A549 (cell line): ENCODE results near the gene TM4SF20. TPM values are rescaled to one million over a fixed set of nuclear protein-coding genes. Genes with fewer than 3 reads are reported as not detected.

ENCODE experiments used
- ATAC-seq, 2 experiments: fragments of 200-7000 bp in 1 of 2; fragments of >200 bp in 1 of 2; cut with Nextera tagmentation in 1 of 2; cut with Tn5 transposase in 1 of 2; 3 replicates each; pipeline versions ENCODE4 v1.8.0 to v1.9.1; 2018 to 2020; ENCODE audit warnings: mild to moderate bottlenecking in 1 of 2, moderate library complexity in 1 of 2
- CTCF ChIA-PET: fragments of 300-600 bp; sonication (Branson Sonifier 250); formaldehyde crosslinking; extraction: SDS; loops from one replicate; lab custom pipeline; 2021; ENCODE audit warnings: antibody characterized with exemption, inconsistent platforms; lab: Yijun Ruan, JAX
- POLR2A ChIA-PET: fragments of 350-600 bp; formaldehyde crosslinking; extraction: SDS; loops from one replicate; lab custom pipeline; 2021; ENCODE audit warnings: antibody characterized with exemption, inconsistent platforms; lab: Yijun Ruan, JAX
- DNase-seq, 2 experiments: peaks; one replicate each; pipeline versions ENCODE4 v3.0.0 to v3.0.0-alpha.2; 2011 to 2016; ENCODE audit warnings: low read depth in 1 of 2, low spot score in 1 of 2
- FAIRE-seq: peaks from 2 replicates; lab custom pipeline; 2011; peaks lifted over from hg19 to GRCh38; lab: Jason Lieb, UNC
- H3K27ac ChIP-seq, 2 experiments: fragments of >200 bp; sonication (Bioruptor Twin); formaldehyde crosslinking; 3 replicates each; pipeline ENCODE4 v1.5.1; 2016 to 2017
- H3K4me1 ChIP-seq: fragments of >200 bp; sonication (Bioruptor Twin); formaldehyde crosslinking; 3 replicates; pipeline ENCODE4 v1.6.1; 2016
- H3K4me2 ChIP-seq: fragments of >200 bp; sonication (Bioruptor Twin); formaldehyde crosslinking; 3 replicates; pipeline ENCODE4 v1.6.1; 2016
- H3K4me3 ChIP-seq: fragments of >200 bp; sonication (Bioruptor Twin); formaldehyde crosslinking; 3 replicates; pipeline ENCODE4 v1.5.1; 2016
- H3K9me3 ChIP-seq: fragments of >200 bp; sonication (Bioruptor Twin); formaldehyde crosslinking; 3 replicates; pipeline ENCODE4 v1.6.1; 2016
- ATOH8 ChIP-seq: fragments of 250-450 bp; sonication (Bioruptor Pico); IDR thresholded peaks from 2 replicates; pipeline ENCODE4 v1.5.0; 2020; ENCODE audit warnings: low read depth, mild to moderate bottlenecking, moderate library complexity
- BCL3 ChIP-seq: fragments of >200 bp; sonication (Bioruptor Twin); formaldehyde crosslinking; IDR thresholded peaks from 3 replicates; pipeline ENCODE4 v1.6.1; 2016
- CBX2 ChIP-seq: fragments of 200-600 bp; sonication (generic); IDR thresholded peaks from 2 replicates; pipeline ENCODE4 v1.6.1; 2016; ENCODE audit warnings: low read depth, mild to moderate bottlenecking, borderline replicate concordance
- CBX8 ChIP-seq: fragments of 200-600 bp; sonication (generic); IDR thresholded peaks from 2 replicates; pipeline ENCODE4 v1.6.1; 2016
- EHF ChIP-seq: fragments of 250-450 bp; sonication (Bioruptor Pico); IDR thresholded peaks from 2 replicates; pipeline ENCODE4 v1.5.0; 2020; ENCODE audit warnings: mild to moderate bottlenecking
- EHMT2 ChIP-seq: fragments of 200-600 bp; sonication (generic); IDR thresholded peaks from 2 replicates; pipeline ENCODE4 v1.6.1; 2016; ENCODE audit warnings: antibody characterized with exemption, low read depth, mild to moderate bottlenecking, moderate library complexity
- FOSL2 ChIP-seq, 2 experiments: fragments of 450-650 bp in 1 of 2; fragments of >200 bp in 1 of 2; sonication (Bioruptor Twin) in 1 of 2; formaldehyde crosslinking; IDR thresholded peaks; 2 replicates each; pipeline versions ENCODE4 v1.5.0 to v1.6.1; 2016 to 2020; ENCODE audit warnings: mild to moderate bottlenecking in 1 of 2, moderate library complexity in 1 of 2
- FOXS1 ChIP-seq: fragments of 250-450 bp; sonication (Bioruptor Pico); IDR thresholded peaks from 2 replicates; pipeline ENCODE4 v1.5.0; 2020; ENCODE audit warnings: mild to moderate bottlenecking, moderate library complexity
- HEYL ChIP-seq: fragments of 250-450 bp; sonication (Bioruptor Pico); IDR thresholded peaks from 2 replicates; pipeline ENCODE4 v1.8.0; 2021; ENCODE audit warnings: mild to moderate bottlenecking, moderate library complexity
- HOXA7 ChIP-seq: fragments of 250-450 bp; sonication (Bioruptor Pico); IDR thresholded peaks from 2 replicates; pipeline ENCODE4 v1.5.0; 2020; ENCODE audit warnings: mild to moderate bottlenecking, moderate library complexity
- HOXB13 ChIP-seq: fragments of 250-450 bp; sonication (Bioruptor Pico); IDR thresholded peaks from 2 replicates; pipeline ENCODE4 v1.5.0; 2020; ENCODE audit warnings: low read depth, mild to moderate bottlenecking, moderate library complexity
- HOXB5 ChIP-seq: fragments of 250-450 bp; sonication (Bioruptor Pico); IDR thresholded peaks from 2 replicates; pipeline ENCODE4 v1.5.0; 2020; ENCODE audit warnings: mild to moderate bottlenecking, moderate library complexity
- KDM1A ChIP-seq: fragments of 200-600 bp; sonication (generic); IDR thresholded peaks from 2 replicates; pipeline ENCODE4 v1.6.1; 2016; ENCODE audit warnings: low read depth, mild to moderate bottlenecking
- NPAS2 ChIP-seq: fragments of 250-450 bp; sonication (Bioruptor Pico); IDR thresholded peaks from 2 replicates; pipeline ENCODE4 v1.8.0; 2022; ENCODE audit warnings: mild to moderate bottlenecking, moderate library complexity, borderline replicate concordance
- PBX3 ChIP-seq: IDR thresholded peaks from 2 replicates; pipeline ENCODE4 v1.6.1; 2012
- RARB ChIP-seq: fragments of 250-450 bp; sonication (Bioruptor Pico); IDR thresholded peaks from 2 replicates; pipeline ENCODE4 v1.8.0; 2021; ENCODE audit warnings: mild to moderate bottlenecking, moderate library complexity
- SMC3 ChIP-seq: fragments of >200 bp; sonication (Bioruptor Twin); formaldehyde crosslinking; IDR thresholded peaks from 3 replicates; pipeline ENCODE4 v1.6.1; 2018; ENCODE audit warnings: inconsistent platforms
- TFCP2L1 ChIP-seq: fragments of 250-450 bp; sonication (Bioruptor Pico); IDR thresholded peaks from 2 replicates; pipeline ENCODE4 v1.5.0; 2021; ENCODE audit warnings: mild to moderate bottlenecking
- TP53 ChIP-seq: fragments of 250-450 bp; sonication (Bioruptor Pico); IDR thresholded peaks from 2 replicates; pipeline ENCODE4 v1.5.0; 2021; ENCODE audit warnings: mild to moderate bottlenecking, moderate library complexity
- USF2 ChIP-seq: fragments of 450-650 bp; IDR thresholded peaks from 2 replicates; pipeline ENCODE4 v1.6.1; 2014; ENCODE audit warnings: antibody characterized with exemption
- ZC3H11A ChIP-seq: fragments of 450-650 bp; IDR thresholded peaks from 2 replicates; pipeline ENCODE4 v1.6.1; 2014; ENCODE audit warnings: antibody characterized with exemption, mild to moderate bottlenecking
- ZFP36 ChIP-seq: fragments of 450-650 bp; IDR thresholded peaks from 2 replicates; pipeline ENCODE4 v1.6.1; 2014; ENCODE audit warnings: borderline replicate concordance; ENCODE audit not compliant: partially characterized antibody
- ZNF302 ChIP-seq: fragments of 250-450 bp; sonication (Bioruptor Pico); IDR thresholded peaks from 2 replicates; pipeline ENCODE4 v1.9.0; 2021; ENCODE audit warnings: inconsistent platforms, mild to moderate bottlenecking, moderate library complexity
- ZSCAN20 ChIP-seq: fragments of 250-450 bp; sonication (Bioruptor Pico); IDR thresholded peaks from 2 replicates; pipeline ENCODE4 v1.8.0; 2022; ENCODE audit warnings: mild to moderate bottlenecking, moderate library complexity
- WGBS: methylation state at CpG from one replicate; pipeline ENCODE4 v1.1.6; 2017; ENCODE audit errors: missing lambda C conversion rate; 5-methylcytosine and 5-hydroxymethylcytosine counted together
- polyA plus RNA-seq, 4 experiments: library from polyadenylated mRNA; depleted of rRNA in 3 of 4; stranded (reverse); fragments of >200 nt; fragmentation: RNase III in 1 of 4; extraction: RNeasy Plus Mini Kit Qiagen cat#74134 plus additional on column Dnase treatment in 1 of 4; gene quantifications; 2 replicates in 3 of 4; 3 replicates in 1 of 4; pipeline ENCODE4 v1.2.3, GENCODE V29; 2011 to 2017

TM4SF20 gene
- polyA plus RNA-seq, 2 of the 4 experiments (the other 2 are of a cell fraction) = 59.3 to 136 TPM

- H3K4me1 ChIP-seq = peaks cover 76% of the 10 kb centered on the region
- H3K9me3 ChIP-seq = 0 out of 3 replicates have a peak, but pooled peaks cover 7% of the 10 kb centered on the region
- ATAC-seq (no peak), FAIRE-seq (no peak), DNase-seq (no peak)
- ChIA-PET POLR2A (no interaction called here), CTCF (interaction anchor here (1.2 to 8.4 kb wide), 2 partner anchors 16 to 78 kb away, joined by 3 to 52 read pairs; no protein-coding TSS in a partner anchor)
- WGBS = 92% methylated on average over 17 of the region's 17 CpGs
- no peak overlapping the region for H3K4me2 ChIP-seq
- H3K27ac ChIP-seq = peak overlapping the region; percentile 88 to 99
- TF ChIP-seq CBX8 (no peak), HOXB5 (CRISPR knock-in tag) (peak; percentile 98), PBX3 (no peak), EHF (CRISPR knock-in tag) (peak; percentile 99), HOXB13 (CRISPR knock-in tag) (peak; percentile 99), ATOH8 (CRISPR knock-in tag) (peak; percentile 98), ZSCAN20 (CRISPR knock-in tag) (peak; percentile 99), TFCP2L1 (peak; percentile 42; the same call in 1 of the 2 replicates), ZNF302 (CRISPR knock-in tag) (peak; percentile 94), NPAS2 (CRISPR knock-in tag) (peak; percentile 79; the same call in 1 of the 2 replicates), HOXA7 (CRISPR knock-in tag) (peak; percentile 95), HEYL (CRISPR knock-in tag) (peak; percentile 99), CBX2 (no peak), RARB (peak; percentile 87), FOXS1 (CRISPR knock-in tag) (peak; percentile 95), EHMT2 (no peak), TP53 (CRISPR knock-in tag) (peak; percentile 68; the same call in 1 of the 2 replicates), FOSL2 (IDR thresholded peaks at IDR 0.05) (no peak), FOSL2 (CRISPR knock-in tag; IDR thresholded peaks at IDR 0.05) (peak; percentile 40; the same call in 1 of the 2 replicates), ZFP36 (no peak)
- no peak overlapping the region for H3K4me3 ChIP-seq
Observed at GRCh38 chr2:227390468-227391256, 11.6 kb upstream of the TM4SF20 start.

- FAIRE-seq (no peak), ATAC-seq (no peak), DNase-seq (no peak)
- Histone ChIP-seq H3K4me2 (peak overlapping the region; percentile 64), H3K4me3 (no peak overlapping the region), H3K9me3 (0 out of 3 replicates have a peak, but pooled peaks cover 7% of the 10 kb centered on the region), H3K27ac (peak overlapping the region; percentile 88 to 99), H3K4me1 (peaks cover 79% of the 10 kb centered on the region)
- CTCF ChIA-PET = interaction anchor here (1.2 to 1.3 kb wide), 2 partner anchors 16 to 79 kb away, joined by 3 to 4 read pairs; no protein-coding TSS in a partner anchor
- POLR2A ChIA-PET = no interaction called here
- no peak for TF ChIP-seq HEYL (CRISPR knock-in tag)
- TF ChIP-seq ZFP36 = no peak
- TF ChIP-seq BCL3 = no peak
- no peak for TF ChIP-seq EHMT2
- no peak for TF ChIP-seq KDM1A
- no peak for TF ChIP-seq ZC3H11A
- TF ChIP-seq SMC3 = no peak
- no peak for TF ChIP-seq USF2
- 90% methylated on average over 7 of the region's 7 CpGs for WGBS
Observed at GRCh38 chr2:227389661-227390060, 10.6 kb upstream of the TM4SF20 start.
